HUES64 (cell line): ENCODE results near the gene THUMPD1.
"Not testable (repeated sequence)": the region's sequence is repeated elsewhere in the genome, so short reads cannot be mapped to it uniquely, and the experiment has no call there.

Experiments
- H3K27ac ChIP-seq: 2 replicates; pipeline ENCODE4 v1.7.0; 2013; ENCODE audit warnings: low read depth, low read length, inconsistent platforms
- H3K27me3 ChIP-seq: 2 replicates; pipeline ENCODE4 v1.6.1; 2013; ENCODE audit warnings: mild to moderate bottlenecking, low read length; ENCODE audit not compliant: insufficient read depth
- H3K36me3 ChIP-seq: 2 replicates; pipeline ENCODE4 v1.6.1; 2013; ENCODE audit warnings: mild to moderate bottlenecking, low read length; ENCODE audit not compliant: insufficient read depth
- H3K4me1 ChIP-seq: 2 replicates; pipeline ENCODE4 v1.6.1; 2013; ENCODE audit warnings: mild to moderate bottlenecking, low read length, moderate library complexity; ENCODE audit not compliant: insufficient read depth
- H3K4me3 ChIP-seq: 2 replicates; pipeline ENCODE4 v1.5.1; 2013; ENCODE audit warnings: mild to moderate bottlenecking, low read length, moderate library complexity
- H3K9ac ChIP-seq: 2 replicates; pipeline ENCODE4 v1.6.1; 2013; ENCODE audit warnings: mild to moderate bottlenecking, low read depth, low read length
- H3K9me3 ChIP-seq: 2 replicates; pipeline ENCODE4 v1.6.1; 2013; ENCODE audit warnings: low read depth, low read length; ENCODE audit not compliant: insufficient read depth
- WGBS: fragments of 150-250, 120-280 bp; methylation state at CpG from one replicate; pipeline ENCODE4 v1.1.7; 2013; ENCODE audit warnings: missing lambda C conversion rate; 5-methylcytosine and 5-hydroxymethylcytosine counted together

The THUMPD1 gene

DNA sequence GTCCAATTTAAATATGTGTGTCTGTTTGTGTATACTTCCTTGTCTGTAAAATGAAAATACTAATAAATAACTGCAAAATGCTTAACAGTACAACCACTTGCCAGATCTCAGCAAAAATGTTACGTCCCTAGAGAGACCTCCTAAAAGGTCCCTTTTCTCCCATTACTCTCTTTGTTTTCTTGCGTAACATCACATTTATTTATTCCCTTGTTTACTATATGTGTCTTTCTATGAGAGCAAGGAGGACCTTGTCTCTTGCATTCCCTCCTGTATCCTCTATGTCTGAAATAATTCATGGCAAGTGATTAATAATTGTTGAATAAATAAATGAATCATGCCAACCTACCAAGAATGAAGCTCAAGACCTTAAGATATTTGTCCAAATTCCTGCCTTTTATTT, 24.1 kb upstream of the THUMPD1 start:
- 0 out of 2 replicates have a peak, but pooled peaks cover 4% of the 10 kb centered on the region for H3K4me1 ChIP-seq
- H3K27me3 ChIP-seq = no peaks in the 10 kb centered on the region
- H3K27ac ChIP-seq = no peak overlapping the region
- H3K9me3 ChIP-seq = no peaks in the 10 kb centered on the region
- H3K36me3 ChIP-seq = no peaks in the 10 kb centered on the region
- H3K4me3 ChIP-seq = no peak overlapping the region
- 98% methylated on average over 2 of the region's 2 CpGs for WGBS
- H3K9ac ChIP-seq = no peak overlapping the region

- H3K27ac ChIP-seq, H3K36me3 ChIP-seq, H3K27me3 ChIP-seq, H3K4me3 ChIP-seq, H3K4me1 ChIP-seq, H3K9me3 ChIP-seq, H3K9ac ChIP-seq: not testable (repeated sequence)
- WGBS = 87% methylated on average over 1 of the region's 1 CpG
Measured at GRCh38 chr16:20764448-20764847, 22.8 kb upstream of the THUMPD1 start.

DNA sequence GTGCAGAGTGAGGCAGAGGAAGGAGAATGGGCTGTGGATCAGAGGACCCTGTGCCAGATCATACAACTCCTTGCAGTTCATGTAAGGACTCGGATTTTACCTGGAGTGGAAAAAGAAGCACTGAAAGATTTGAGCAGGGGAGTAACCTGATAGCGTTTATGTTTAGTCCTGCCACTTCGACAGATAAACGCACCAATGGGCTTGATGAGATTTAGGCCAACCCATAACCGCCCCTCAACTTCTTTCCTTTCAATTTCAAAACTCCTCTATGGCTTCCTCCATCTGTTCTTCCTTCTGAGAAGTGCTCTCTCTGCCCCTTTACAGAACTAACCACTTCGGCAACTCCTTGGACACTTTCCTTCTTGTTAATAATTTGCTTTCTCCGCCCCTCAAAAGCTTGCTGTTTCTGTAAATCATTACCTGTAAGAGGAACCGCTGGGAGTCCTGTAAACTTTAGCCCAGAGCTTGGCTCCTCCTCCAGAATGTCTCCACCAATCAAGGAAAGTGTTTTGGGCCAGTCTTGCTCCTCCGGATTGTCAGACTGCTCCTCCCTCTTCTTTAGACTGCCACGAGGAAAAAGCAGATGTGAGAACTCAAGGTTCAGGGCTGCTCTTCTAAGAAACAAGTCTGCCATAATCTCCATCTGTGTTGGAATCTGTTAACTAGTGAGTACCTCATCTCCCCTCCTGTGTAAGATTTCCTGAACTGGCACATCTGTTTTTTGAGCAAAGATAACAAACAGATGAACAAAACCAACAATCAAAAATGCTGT, 22.0 kb upstream of the THUMPD1 start, which contains the start of gene ACSM3:
Gene ACSM3 (plus strand): TSS at position 554 of the 772 bp plus-strand sequence. CDS start 6,021 bp downstream, outside the sequence.
- 0 out of 2 replicates have a peak, but pooled peaks cover 4% of the 10 kb centered on the region for H3K4me1 ChIP-seq
- H3K4me3 ChIP-seq = peak within 1 kb of the TSS; percentile 64
- no peak within 1 kb of the TSS for H3K9ac ChIP-seq
- no peaks in the 10 kb centered on the region for H3K36me3 ChIP-seq
- 42% methylated on average over 10 of the region's 10 CpGs for WGBS
- H3K9me3 ChIP-seq = no peaks in the 10 kb centered on the region
- H3K27ac ChIP-seq = no peak within 1 kb of the TSS
- H3K27me3 ChIP-seq = no peaks in the 10 kb centered on the region

DNA sequence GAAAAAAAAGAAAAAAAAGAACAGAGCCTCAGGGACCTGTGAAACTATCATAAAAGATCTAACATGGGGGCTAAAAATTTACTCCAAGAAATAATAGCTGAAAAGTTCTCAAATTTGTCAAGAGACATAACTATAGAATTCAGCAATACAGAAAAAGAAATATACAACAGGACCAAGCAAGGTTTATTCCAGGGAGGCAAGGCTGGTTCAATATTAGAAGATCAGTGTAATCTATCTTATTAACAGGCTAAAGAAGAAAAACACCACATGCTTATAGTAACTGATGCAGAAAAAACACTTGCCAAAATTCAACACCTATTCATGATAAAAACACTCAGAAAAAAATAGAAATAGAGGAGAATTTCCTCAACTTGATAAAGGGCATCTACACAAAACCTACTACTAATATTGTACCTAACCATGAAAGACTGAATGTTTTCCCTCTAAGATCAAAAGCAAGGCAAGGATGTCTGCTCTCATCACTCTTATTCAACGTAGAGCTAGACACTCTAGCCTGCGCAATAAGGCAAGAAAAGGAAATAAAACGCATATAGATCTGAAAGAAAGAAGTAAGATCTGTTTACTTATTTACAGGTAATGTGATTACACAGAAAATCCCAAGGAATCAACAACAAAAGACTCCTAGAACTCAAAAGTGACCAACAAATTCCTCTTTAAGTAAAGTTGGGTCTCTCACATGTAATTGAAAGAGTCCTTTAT, 20.9 kb upstream of the THUMPD1 start:
- Histone ChIP-seq H3K4me1 (0 out of 2 replicates have a peak, but pooled peaks cover 4% of the 10 kb centered on the region), H3K4me3 (no peak overlapping the region), H3K9me3 (no peaks in the 10 kb centered on the region), H3K27me3 (no peaks in the 10 kb centered on the region), H3K9ac (no peak overlapping the region), H3K27ac (no peak overlapping the region), H3K36me3 (no peaks in the 10 kb centered on the region)
- WGBS = 94% methylated on average over 2 of the region's 3 CpGs

GRCh38 chr16:20761175-20761574, 19.6 kb upstream of the THUMPD1 start:
- WGBS = 94% methylated on average over 1 of the region's 1 CpG
- Histone ChIP-seq H3K36me3 (no peaks in the 10 kb centered on the region), H3K9me3 (no peaks in the 10 kb centered on the region), H3K27me3 (no peaks in the 10 kb centered on the region), H3K27ac (no peak overlapping the region), H3K9ac (no peak overlapping the region), H3K4me3 (no peak overlapping the region), H3K4me1 (0 out of 2 replicates have a peak, but pooled peaks cover 4% of the 10 kb centered on the region)

GRCh38 chr16:20760346-20760745, 18.7 kb upstream of the THUMPD1 start:
- 0 out of 2 replicates have a peak, but pooled peaks cover 4% of the 10 kb centered on the region for H3K4me1 ChIP-seq
- no peak overlapping the region for H3K27ac ChIP-seq
- no peaks in the 10 kb centered on the region for H3K9me3 ChIP-seq
- H3K36me3 ChIP-seq = no peaks in the 10 kb centered on the region
- 90% methylated on average over 2 of the region's 2 CpGs for WGBS
- no peaks in the 10 kb centered on the region for H3K27me3 ChIP-seq
- no peak overlapping the region for H3K4me3 ChIP-seq
- no peak overlapping the region for H3K9ac ChIP-seq

- H3K4me1 ChIP-seq, H3K27me3 ChIP-seq, H3K36me3 ChIP-seq, H3K27ac ChIP-seq, H3K9ac ChIP-seq, H3K9me3 ChIP-seq, H3K4me3 ChIP-seq: not testable (repeated sequence)
- 100% methylated on average over 2 of the region's 5 CpGs for WGBS
Measured at GRCh38 chr16:20755799-20756198, 14.2 kb upstream of the THUMPD1 start.

GRCh38 chr16:20755238-20755637, 13.6 kb upstream of the THUMPD1 start:
- Histone ChIP-seq H3K9ac (no peak overlapping the region), H3K4me3 (no peak overlapping the region), H3K27ac (no peak overlapping the region), H3K27me3 (0 out of 2 replicates have a peak, but pooled peaks cover 2% of the 10 kb centered on the region), H3K4me1 (no peaks in the 10 kb centered on the region), H3K9me3 (no peaks in the 10 kb centered on the region), H3K36me3 (no peaks in the 10 kb centered on the region)
- no CpG with 5 or more reads among the region's 1 CpG for WGBS

GRCh38 chr16:20753727-20754126, 12.1 kb upstream of the THUMPD1 start:
- Histone ChIP-seq H3K4me3 (no peak overlapping the region), H3K27ac (no peak overlapping the region), H3K9me3 (no peaks in the 10 kb centered on the region), H3K27me3 (0 out of 2 replicates have a peak, but pooled peaks cover 2% of the 10 kb centered on the region), H3K4me1 (no peaks in the 10 kb centered on the region), H3K36me3 (no peaks in the 10 kb centered on the region), H3K9ac (no peak overlapping the region)
- WGBS = 75% methylated on average over 1 of the region's 1 CpG

DNA sequence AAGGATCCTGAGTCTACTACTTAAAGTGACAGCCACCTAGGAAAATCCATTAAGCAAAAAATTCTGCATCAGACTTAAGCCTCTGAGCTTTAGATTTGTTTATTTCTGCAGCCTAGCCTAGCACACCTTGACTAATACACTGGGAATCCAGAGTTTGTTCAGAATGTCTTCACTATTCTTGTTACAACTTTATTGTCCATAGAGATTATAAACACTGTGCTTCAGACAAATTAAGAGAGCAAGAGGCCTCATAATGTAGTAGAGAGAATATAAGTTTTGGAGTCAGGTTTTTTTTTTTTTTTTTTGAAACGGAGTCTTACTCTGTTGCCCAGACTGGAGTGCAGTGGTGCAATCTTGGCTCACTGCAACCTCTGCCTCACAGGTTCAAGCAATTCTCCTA, 8.9 kb upstream of the THUMPD1 start:
- 0 out of 2 replicates have a peak, but pooled peaks cover 2% of the 10 kb centered on the region for H3K27me3 ChIP-seq
- no peaks in the 10 kb centered on the region for H3K36me3 ChIP-seq
- no peak overlapping the region for H3K4me3 ChIP-seq
- H3K4me1 ChIP-seq = no peaks in the 10 kb centered on the region
- WGBS = 82% methylated on average over 1 of the region's 1 CpG
- peaks cover 13% of the 10 kb centered on the region; the same call in 1 of the 2 replicates for H3K9me3 ChIP-seq
- no peak overlapping the region for H3K27ac ChIP-seq
- H3K9ac ChIP-seq = no peak overlapping the region

DNA sequence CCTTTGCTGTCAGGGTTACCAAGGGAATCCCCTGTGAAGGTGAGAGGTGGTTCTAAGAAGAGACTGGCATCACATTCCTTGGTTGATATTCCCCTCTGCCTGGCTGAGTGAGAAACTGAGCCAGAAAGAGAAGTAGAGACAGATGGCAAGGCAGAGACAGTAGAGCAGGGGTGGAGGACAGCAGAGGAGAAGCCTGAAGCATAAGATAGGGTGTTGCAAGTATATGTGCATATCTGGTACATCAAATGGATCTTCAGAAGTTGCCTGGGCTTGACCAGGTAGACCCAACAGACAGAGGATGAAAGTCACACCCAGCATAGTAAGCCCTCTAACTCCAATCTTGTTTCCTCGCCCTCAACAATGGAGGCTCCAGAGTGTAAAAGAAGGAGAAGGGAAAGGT, 7.9 kb upstream of the THUMPD1 start:
- Histone ChIP-seq H3K9ac (no peak overlapping the region), H3K4me1 (no peaks in the 10 kb centered on the region), H3K36me3 (no peaks in the 10 kb centered on the region), H3K27ac (no peak overlapping the region), H3K27me3 (0 out of 2 replicates have a peak, but pooled peaks cover 2% of the 10 kb centered on the region), H3K4me3 (no peak overlapping the region), H3K9me3 (peaks cover 13% of the 10 kb centered on the region; the same call in 1 of the 2 replicates)
- WGBS = 100% methylated on average over 1 of the region's 1 CpG
